ENCODE data around the gene TOX2.

The TOX2 gene

DNA sequence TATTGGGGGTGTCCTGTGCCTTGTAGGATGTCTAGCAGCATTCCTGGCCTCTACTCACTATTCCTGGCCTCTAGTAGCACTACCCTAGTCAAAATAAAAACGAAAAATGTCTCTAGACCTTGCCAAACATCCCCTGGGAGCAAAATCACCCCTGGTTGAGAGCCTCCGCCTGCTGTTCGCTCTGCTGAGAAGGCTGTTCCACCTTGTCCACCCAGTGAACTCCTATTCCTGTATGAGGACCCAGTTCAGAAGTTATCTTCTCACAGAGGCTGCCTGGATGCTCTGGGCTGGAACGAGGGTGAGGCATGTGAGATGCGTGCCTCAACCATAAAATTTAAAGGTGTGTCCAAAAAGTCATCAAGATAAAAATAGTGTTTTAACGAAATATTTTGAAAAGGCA is 101.9 kb downstream of the TOX2 start:
- in situ Hi-C loops (cut with MboI; ENCODE audit: low sequenced_read_pairs) = no loop called here

DNA sequence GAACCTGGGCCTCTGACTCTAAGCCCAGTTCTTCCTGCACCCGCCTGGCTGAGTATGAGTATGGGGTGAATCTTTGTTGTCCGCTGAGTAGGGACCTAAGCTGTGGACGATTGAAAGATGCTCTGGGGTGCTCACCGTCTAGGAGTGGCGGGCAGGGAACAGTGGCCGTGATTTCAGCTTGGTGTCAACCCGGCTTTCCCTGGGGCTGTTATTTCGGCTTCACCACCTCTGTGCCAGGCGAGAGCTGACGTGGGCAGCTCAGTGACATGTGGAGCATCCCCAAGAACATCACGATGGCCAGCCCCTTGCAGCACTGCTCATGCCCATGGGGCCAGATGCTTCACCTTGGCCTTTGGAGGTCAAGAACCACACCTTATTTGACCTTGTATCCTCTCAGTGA is 102.6 kb downstream of the TOX2 start:
- in situ Hi-C loops (cut with MboI; ENCODE audit: low sequenced_read_pairs) = no loop called here

DNA sequence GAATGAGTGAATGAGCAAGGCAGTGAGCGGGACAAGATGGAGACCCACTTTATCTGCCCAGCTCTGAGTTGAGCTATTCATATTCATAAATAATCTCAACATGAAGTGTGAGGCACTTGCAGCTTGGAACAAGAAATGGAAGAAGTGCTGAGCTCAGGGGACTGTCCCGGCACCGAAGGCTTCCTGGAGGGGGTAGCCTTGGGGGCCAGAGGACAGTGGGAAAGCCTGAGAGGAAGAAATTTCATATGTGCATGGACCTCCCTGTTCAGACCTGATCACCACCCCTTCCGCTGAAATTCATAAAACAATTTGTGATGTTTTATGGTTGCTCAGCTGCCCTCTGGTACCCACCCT is 103.2 kb downstream of the TOX2 start:
- in situ Hi-C loops (cut with MboI; ENCODE audit: low sequenced_read_pairs) = no loop called here

DNA sequence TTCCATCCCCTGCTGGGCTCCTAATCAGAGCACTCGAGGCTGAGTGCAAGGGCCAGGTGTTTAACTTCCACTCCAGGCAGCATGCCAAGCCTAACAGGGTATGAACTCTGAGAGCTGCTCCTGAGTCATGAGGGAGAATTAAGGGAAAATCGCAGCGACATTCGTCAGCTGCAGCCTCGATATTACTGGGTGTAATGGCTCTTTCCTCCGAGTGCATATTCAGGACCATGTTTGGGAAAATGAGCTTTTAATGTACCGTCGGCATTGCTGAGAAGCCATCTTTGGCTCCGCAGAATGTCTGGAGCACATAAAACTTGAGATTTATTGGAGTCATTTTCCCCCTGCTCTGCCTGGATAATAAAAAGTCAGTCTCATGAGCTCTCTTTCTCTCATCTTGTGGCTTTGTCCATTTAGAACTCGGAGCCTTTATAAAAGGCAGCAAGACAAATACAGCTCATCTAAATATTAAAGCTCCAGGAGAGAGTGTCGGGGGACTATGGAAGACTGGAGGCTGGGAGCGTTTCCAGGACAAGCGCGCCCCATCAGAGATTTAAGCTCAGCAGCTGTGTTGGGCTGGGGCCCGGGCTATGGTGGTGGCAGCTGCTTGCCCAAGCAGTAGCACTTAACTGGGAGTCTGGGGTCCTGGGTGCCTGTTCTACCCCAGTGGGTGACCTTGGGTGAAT is 103.7 kb downstream of the TOX2 start:
- in situ Hi-C loops (cut with MboI; ENCODE audit: low sequenced_read_pairs) = no loop called here

DNA sequence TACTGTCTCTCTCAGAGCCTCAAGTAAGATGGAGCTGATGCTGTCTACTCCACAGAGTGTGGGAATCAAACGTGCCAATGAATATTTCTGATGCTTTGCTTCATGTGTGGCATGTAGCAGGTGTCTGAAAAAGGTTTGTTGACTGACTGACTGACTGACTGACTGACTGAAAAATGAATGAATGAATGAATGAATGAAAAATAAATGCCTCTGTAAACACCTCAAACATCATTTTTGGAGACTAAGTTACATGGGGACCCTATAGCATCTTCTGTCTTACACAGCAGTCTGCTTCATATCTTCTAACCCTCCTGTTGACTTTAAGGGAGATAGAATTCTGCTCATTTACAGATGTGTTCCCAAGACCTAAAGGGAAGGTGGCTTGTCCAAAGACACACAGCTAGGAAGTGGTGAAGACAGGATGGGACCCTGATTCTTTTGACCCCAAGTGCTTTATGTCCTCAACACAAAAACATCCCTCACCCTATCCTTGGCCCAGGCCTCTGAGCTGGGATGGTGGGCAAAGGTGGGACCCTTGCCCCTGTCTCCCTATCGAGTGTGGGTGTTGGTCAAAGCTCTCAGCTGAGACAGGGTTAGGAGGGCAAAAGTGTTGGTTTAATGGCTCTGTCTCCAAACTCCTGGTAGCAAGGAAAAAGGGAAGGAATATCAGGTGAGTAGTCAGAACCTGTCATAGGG is 104.4 kb downstream of the TOX2 start:
- in situ Hi-C loops (cut with MboI; ENCODE audit: low sequenced_read_pairs) = no loop called here

DNA sequence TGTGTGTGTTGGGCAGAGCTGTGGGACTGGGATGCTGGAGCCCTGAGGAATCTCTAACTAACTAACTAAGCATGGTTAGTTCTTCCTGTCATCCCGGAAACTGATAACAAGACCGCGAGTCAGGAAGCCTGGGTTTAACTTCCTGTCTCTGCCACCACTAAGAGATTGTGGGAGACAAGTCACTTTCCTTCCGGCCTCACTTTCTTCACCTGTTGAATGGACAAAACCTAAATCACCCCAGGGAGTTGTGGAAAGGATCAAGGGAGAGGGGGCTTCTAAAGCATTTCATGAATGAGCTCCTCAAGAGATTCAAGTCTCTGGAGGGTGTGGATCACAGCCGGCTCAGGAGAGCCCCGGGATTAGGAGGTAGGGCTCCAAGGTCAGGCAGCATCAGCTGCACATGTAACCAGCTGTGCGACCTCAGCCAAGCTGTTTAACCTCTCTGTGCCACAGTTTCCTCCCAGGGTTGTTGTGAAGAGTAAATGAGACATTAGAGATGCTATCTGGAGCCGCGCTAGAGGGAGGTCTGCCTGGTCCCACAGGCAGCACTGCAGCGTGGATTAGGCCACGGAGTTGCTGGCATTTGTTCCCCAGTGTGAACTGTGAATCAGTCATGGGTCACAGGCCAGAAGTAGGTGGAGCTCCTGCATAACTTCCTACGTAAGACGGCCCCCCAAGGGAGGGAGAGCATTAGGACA is 105.1 kb downstream of the TOX2 start:
- in situ Hi-C loops (cut with MboI; ENCODE audit: low sequenced_read_pairs) = no loop called here

DNA sequence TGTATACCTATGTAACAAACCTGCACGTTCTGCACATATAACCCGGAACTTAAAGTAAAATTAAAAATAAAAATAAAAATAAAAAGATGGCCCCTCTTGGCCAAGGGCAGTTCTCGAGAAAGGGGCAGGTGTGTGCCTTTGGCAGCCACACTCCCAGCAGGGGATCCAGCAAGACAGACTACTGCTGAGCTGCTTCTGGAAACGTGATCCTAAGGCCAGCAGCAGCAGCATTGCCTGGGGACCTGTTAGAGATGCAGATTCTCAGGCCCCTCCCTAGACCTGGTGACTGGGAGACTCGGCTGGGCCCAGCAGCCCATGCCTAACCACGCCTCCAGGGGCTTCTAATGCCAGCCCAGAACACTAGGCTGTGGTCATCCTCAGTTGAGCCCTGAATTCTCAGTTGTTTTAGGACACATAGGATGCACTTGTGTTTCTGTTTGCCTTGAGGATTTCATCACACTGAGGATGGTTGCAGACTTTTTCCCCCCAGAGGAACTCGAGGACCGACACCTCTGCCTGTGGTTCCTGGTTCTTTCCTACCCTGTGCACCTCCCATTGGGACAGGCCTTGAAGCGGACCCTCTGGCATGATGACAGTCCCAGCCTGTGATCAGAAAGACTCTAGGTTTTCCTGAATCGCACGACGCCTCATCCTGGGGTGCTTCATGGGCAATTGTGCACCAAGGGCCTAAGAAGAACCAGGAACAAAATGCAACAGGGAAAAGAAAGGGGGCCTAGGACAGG is 105.9 kb downstream of the TOX2 start:
- in situ Hi-C loops (cut with MboI; ENCODE audit: low sequenced_read_pairs) = no loop called here

DNA sequence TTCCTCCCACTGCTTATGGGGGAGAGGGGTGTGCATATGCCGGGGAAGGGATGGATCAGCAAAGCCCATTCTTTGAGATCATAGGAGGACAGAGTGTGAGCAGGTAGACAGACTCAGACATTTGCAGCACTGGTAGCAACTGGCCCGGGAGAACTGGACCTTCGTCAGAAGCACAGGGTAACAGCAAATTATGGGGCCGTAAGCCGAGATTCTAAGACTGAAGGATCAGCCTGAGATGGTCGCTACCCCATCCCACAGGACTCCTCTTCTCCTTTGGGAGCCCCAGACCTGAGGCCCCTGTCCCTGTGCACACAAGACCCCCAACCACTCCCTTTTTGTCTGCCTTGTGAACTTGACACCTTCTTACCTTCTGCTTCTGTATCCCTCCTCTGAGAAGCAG is 106.5 kb downstream of the TOX2 start:
- in situ Hi-C loops (cut with MboI; ENCODE audit: low sequenced_read_pairs) = no loop called here

DNA sequence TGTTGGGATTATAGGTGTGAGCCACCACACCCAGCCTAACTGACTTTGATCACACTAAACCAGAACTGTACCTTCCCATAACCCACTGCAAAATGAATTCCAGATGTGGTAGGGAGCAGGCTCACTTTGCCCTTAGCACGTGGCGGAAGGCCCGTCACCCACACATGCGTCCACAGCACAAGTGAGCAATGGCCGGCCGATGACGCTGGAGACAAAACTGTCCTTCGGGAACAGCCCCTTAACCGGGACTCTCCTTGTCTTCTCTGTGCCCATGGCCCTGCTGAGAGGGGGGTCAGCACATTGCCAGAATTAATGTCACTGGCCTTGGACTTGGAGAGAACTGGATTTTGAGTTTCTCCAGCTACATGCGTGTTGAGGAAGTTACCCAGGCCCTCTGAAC is 107.2 kb downstream of the TOX2 start:
- in situ Hi-C loops (cut with MboI; ENCODE audit: low sequenced_read_pairs) = no loop called here

DNA sequence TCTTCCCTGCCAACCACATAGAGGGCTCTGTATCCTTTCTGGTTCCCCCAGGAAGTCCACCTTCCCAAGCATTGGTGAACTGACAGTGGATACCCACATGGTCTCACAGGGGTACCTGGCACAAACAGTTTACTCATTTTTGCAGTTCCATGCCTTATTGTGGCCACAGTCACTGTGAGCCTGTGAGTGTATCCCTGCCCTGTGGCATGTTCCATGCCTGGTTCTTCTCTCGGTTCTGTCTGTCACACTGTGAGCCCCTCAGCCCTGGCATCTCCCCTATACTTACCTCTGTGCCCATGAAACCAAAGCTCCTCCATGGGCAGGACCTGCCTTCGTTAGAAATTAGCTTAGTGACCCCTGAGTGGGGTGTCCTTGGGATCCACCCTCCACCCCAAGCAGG is 107.8 kb downstream of the TOX2 start:
- in situ Hi-C loops (cut with MboI; ENCODE audit: low sequenced_read_pairs) = no loop called here

DNA sequence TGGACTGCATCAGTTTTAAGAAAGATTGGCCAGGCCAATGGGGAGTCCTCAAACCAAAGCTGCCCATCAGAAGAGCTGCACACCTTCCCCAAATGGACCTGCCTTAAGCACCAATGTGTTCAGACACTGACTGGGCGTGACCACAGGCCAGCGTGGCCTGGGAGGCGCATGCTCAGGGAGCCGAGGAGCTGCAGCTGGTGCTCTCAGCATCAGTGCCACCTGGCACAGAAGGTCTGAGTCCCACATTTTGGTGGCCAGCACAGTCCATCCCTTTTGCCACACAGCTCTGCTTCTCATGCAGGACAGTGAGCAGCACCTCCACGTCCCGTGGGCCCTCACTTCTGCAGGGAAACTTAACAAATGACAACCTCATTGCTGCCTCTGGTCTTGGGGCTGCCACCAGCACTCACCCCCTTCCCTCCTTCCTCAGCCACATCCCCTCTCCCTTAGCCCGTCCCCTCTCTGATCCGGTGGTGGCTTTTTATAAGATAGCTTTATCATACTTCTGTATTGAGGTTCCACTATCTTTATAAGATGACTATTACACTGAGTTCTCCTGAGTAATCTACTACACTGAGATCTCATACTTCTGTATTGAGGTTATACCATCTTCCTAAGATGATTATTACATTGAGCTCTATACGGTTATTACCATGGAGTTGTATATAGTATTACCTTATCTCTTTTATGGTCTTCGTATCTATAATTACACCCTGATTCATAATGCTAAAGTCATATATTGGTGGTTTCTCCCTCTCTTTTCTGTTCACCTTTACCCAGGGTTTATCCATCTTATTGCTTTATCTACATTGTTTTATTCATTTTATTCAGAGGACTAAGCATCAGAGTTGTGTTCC is 109.1 kb downstream of the TOX2 start:
- in situ Hi-C loops (cut with MboI; ENCODE audit: low sequenced_read_pairs) = no loop called here

DNA sequence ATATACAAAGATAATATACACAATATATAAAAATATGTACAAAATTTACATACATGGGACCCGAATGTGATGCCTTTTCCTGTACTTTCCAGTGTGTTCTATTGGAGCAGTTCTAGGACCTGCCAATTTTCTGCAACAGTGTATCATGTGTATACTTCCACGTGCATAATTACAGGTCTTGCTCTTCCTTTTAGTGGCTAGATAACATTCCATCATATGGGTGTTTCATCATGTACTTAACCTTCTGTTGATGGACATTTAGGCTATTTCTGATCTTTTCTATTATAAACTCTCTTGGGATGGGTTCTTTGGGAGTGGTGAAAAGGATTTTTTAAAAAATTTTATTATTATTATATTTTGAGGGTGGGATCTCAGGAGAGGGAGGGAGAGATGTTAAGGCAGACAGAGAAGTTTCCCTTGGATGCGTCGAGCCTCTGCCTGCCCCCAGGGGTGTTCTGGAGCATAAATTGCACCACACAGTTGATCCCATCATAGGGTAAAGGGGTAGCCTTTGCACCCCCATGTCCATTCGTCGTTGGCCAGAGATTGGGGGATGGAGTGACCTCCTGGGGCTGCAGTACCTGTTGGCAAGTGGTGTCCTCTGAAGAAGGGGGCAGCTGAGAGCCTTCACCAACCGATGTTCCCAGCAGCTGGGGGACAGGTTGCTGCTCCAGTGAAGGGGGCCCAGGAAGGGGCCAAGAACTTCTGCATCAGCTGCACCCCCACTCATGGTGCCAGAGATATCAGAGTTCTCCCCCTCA is 110.3 kb downstream of the TOX2 start:
- in situ Hi-C loops (cut with MboI; ENCODE audit: low sequenced_read_pairs) = no loop called here

DNA sequence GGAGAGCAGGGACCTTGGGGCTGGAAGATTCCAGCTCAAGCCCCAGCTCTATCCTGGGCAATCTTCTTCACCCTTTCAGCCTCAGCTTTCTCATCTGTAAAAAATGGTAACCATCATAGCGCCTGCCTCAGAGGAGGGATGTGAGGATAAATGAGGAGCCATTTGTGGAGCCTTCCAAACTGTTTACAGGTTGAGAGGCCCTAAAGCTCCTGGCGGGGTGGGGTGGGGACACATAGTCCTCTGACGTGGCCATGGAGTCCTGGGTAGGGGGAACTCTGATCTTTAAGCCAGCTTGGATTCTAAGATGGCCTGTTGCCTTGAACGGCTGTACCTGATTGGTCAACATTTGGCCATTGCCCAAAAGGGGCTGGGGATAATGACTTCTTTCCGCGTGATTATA is 111.1 kb downstream of the TOX2 start:
- in situ Hi-C loops (cut with MboI; ENCODE audit: low sequenced_read_pairs) = no loop called here

DNA sequence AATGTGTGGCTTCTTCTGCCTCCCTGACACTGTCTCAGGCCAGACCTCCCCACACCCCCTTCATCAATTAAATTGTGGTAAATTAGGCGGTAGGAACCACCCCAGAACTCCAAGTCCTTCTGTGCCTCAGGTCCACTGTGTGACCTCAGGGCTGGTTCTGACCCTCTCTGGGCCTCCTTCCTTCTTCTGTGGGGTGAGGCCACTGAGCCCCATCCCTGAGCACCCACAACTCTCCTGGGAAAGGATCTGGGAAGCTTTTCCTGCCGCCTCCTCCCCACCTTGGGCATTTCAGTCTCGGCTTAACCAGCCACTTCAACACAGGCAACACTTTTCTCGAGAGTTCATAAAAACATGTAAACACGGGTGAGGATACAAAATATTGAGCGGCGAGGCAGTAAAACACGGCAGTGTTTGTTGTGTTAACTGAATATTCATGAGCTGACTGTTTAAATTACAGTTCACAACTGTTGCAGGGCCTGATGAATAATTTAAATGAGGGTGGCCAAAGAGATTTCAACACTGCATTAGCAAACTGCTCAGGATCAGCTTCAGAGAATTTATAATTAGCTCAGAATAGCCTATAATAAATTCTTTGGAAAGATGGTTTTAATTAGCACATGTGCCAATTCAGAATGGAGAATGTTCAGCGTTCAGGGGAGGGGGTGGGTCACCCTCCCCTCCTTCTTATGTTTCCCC is 112.1 kb downstream of the TOX2 start:
- in situ Hi-C loops (cut with MboI; ENCODE audit: low sequenced_read_pairs) = no loop called here

DNA sequence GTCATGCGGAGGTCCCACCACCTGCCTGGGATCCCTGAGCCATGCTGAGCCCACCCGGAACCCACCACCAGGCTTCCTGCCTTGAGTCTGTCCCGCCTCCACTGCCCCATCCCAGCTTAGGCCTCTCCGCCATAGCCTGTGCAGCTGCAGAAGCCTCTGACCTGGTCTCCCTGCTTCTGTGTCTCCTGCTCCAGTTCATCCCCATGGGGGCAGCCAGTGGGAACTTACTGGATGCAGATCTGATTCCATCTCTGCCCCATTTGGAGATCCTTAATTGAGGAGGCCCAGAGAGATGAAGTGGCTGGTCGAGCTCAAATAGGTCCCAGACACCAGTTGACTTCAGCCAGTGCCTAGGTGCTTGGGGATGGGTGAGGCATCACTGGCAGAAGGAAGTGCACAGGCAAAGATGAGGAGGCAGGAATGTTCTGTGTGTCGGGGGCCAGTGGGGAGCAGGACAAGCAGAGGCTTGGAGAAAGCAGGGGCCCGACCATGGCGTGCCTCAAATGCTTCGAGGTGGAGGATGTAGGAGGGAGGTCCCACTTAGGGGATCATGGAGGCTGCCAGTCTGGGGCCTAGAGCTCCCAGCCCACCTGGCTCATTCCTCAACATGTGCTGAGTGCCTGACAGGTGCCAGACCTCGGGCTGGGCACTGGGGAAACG is 112.8 kb downstream of the TOX2 start:
- in situ Hi-C loops (cut with MboI; ENCODE audit: low sequenced_read_pairs) = no loop called here

DNA sequence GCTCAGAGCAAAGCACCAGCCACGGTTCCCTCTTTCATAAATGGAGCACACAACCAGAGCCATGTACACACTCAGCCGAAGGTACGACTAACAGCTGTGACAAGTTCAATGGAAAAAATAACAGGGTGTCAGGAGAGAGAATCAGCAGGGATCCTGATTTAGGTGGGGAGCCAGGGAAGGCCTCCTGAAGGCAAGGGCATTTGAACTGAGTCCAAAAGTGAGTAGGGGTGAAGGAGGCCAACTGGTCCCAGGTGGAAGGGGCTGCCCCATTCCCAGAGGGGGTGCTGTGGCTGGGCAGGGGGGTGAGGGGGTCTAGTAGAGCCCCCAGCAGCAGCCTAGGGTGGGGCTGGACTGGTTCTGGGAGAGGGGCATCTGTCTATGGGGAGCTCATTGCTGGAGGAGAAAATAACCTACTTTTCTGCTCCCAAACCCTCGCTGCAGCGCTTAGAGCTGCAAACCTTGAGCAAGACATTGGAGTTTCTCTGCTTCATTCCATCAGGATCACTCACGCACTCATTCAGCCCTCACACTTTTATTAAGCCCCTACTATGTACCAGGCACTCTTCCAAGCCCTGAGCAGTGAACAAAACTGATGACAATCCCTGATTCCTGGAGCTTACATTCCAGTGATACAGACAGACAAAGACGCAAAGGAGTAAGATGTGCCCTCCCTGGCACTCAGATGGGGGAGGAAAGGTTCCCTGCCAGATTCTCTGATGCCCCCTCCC is 113.5 kb downstream of the TOX2 start:
- in situ Hi-C loops (cut with MboI; ENCODE audit: low sequenced_read_pairs) = no loop called here

DNA sequence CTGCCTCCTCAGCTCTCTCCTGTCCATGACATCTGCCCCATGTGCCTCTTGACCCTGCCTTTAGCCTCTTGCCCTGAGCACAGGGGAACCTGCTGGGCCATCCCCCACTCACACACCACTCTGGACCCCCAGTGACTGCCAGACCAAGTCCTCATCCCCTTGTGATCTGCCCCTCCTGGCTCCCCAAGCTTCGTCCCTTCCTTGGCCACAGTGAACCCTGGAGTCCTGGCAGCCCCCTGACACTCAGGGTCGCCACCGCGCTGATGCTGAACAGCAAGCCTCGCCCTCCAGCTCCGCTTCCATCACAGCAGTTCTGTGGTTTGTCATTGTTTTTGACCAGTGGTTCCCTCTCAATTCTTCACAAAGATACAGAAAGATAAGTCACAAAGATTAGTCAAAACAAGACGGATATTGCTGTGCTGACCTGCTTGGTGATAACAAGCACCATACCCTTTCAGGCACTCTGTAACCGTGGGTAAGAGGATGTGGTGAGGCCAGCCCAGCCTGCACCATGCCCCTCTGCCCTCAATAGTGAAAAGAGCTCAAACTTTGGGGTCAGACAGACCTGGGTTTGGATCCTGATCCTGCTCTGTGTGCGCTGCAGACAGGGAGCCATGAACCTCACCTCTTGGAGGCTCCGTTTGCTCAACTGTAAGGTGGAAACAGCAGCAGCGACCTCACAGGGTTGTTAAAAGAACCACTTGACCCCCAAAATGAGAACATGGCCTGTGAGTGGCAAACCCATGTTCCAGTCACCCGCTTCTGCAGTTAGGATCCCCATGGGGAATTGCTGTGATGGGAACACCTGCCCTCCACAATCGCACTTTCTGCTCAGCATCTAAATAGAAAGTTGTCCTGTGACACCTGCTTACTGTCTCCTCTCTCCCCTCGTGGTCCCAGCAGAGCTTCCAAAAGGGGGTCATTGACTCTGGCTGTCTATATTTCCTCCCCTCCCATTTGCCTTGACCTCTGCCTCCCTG is 114.5 kb downstream of the TOX2 start:
- in situ Hi-C loops (cut with MboI; ENCODE audit: low sequenced_read_pairs) = no loop called here

Data from HL-60/S4 treated with retinoic acid at 250 ng/mL for 4 days and 3 days (cell line).